DMS53 treated with DMSO at 0.1 percent for 48 hours (cell line): ENCODE results near the gene MSX2.

ENCODE experiments used
- DNase-seq: peaks from one replicate; lab custom pipeline; 2025; ENCODE audit not compliant: unreplicated experiment; lab: John Stamatoyannopoulos, UW

The MSX2 gene

GRCh38 chr5:174724484-174725260, at the start of gene MSX2:
TSS of gene MSX2 (plus strand) at chr5:174724582. CDS start at chr5:174724660, 78 bp downstream.
- no peak for DNase-seq

GRCh38 chr5:174675110-174675509, 49.3 kb upstream of the MSX2 start:
- no peak for DNase-seq

- no peak for DNase-seq
These were observed 48.5 kb upstream of the MSX2 start for GRCh38 chr5:174675916-174676315.

GRCh38 chr5:174678107-174678506, 46.3 kb upstream of the MSX2 start:
- no peak for DNase-seq

GRCh38 chr5:174680901-174681565, 43.3 kb upstream of the MSX2 start:
- no peak for DNase-seq

- DNase-seq = no peak
These were observed 36.9 kb upstream of the MSX2 start for GRCh38 chr5:174687503-174687902.

- no peak for DNase-seq
These were observed 35.7 kb upstream of the MSX2 start for GRCh38 chr5:174688441-174689354.

- DNase-seq = no peak
These were observed 34.1 kb upstream of the MSX2 start for GRCh38 chr5:174690271-174690670.

GRCh38 chr5:174692381-174692780, 32.0 kb upstream of the MSX2 start:
- DNase-seq = no peak

GRCh38 chr5:174692982-174693422, 31.4 kb upstream of the MSX2 start:
- DNase-seq = no peak

GRCh38 chr5:174693697-174694385, 30.5 kb upstream of the MSX2 start:
- DNase-seq = no peak

- no peak for DNase-seq
These were observed 29.8 kb upstream of the MSX2 start for GRCh38 chr5:174694611-174695010.

- no peak for DNase-seq
These were observed 26.2 kb upstream of the MSX2 start for GRCh38 chr5:174698156-174698555.

- no peak for DNase-seq
These were observed 25.3 kb upstream of the MSX2 start for GRCh38 chr5:174699131-174699530.

- no peak for DNase-seq
These were observed 17.3 kb upstream of the MSX2 start for GRCh38 chr5:174706997-174707572.

GRCh38 chr5:174707671-174708070, 16.7 kb upstream of the MSX2 start:
- no peak for DNase-seq

GRCh38 chr5:174708476-174709207, 15.7 kb upstream of the MSX2 start:
- DNase-seq = no peak

GRCh38 chr5:174714751-174715150, 9.6 kb upstream of the MSX2 start:
- DNase-seq = no peak

- no peak for DNase-seq
These were observed 8.6 kb upstream of the MSX2 start for GRCh38 chr5:174715804-174716203.
